Spleen (tissue), 7 donors: ENCODE data around the gene KLHDC3.

ENCODE experiments used
- CTCF ChIP-seq, 11 experiments: fragments of 200-600 bp in 7 of 11; fragments of 450-650 bp in 4 of 11; sonication (generic) in 4 of 11; IDR thresholded peaks in 8 of 11; conservative IDR thresholded peaks in 3 of 11; 1 replicate in 7 of 11; 2 replicates in 4 of 11; pipeline versions ENCODE4 v1.4.0 to v1.8.0; 2016 to 2021; ENCODE audit warnings: antibody characterized with exemption in 11 of 11, inconsistent platforms in 4 of 11, mild to moderate bottlenecking in 1 of 11
- POLR2A ChIP-seq, 3 donors: fragments of 450-650 bp; IDR thresholded peaks; one replicate each; pipeline ENCODE4 v1.5.1; 2017; ENCODE audit warnings: antibody characterized with exemption in 3 of 3, mild to moderate bottlenecking in 1 of 3
- donor health status: DM: no; HTN: no; CAD: no; lungs with moderate emphysema.
- donor health status: DM: no; HTN: no; CAD: no.
- donor health status: DM: no; HTN: no; CAD: no.

- peak in 1 of 3 donors; percentile 8 for TF ChIP-seq POLR2A (IDR thresholded peaks at IDR 0.05)
- TF ChIP-seq CTCF (IDR thresholded peaks at IDR 0.05 in 8 of 11, conservative IDR thresholded peaks at IDR 0.05 in 3 of 11), result peak in 3 of 11 experiments; percentile 17 to 38 (median 20)
These were observed at the start of gene KLHDC3, which contains the start of gene MEA1 for GRCh38 chr6:43013843-43014433.
